CD4-positive, alpha-beta T cell (primary cell): Measurements from ENCODE around the gene LRRTM2. TPM values are rescaled to one million over a fixed set of nuclear protein-coding genes. Genes with fewer than 3 reads are reported as not detected.

Source experiments
- ATAC-seq: fragments of 200-7000 bp; cut with Tn5 transposase; one replicate; pipeline ENCODE4 v1.10.0; 2022; ENCODE audit warnings: mild to moderate bottlenecking; ENCODE audit not compliant: poor library complexity
- CTCF ChIA-PET: fragments of 350-600 bp; sonication (Branson Sonifier 250); formaldehyde crosslinking; loops from one replicate; lab custom pipeline; 2021; ENCODE audit warnings: antibody characterized with exemption, inconsistent platforms; lab: Charles Lee
- POLR2A ChIA-PET: fragments of 350-600 bp; sonication (Branson Sonifier 250); formaldehyde crosslinking; loops from one replicate; lab custom pipeline; 2021; ENCODE audit warnings: antibody characterized with exemption, inconsistent platforms; lab: Charles Lee
- DNase-seq, 14 experiments: peaks; one replicate each; pipeline ENCODE4 v3.0.0-alpha.2; 2013 to 2020; ENCODE audit warnings: mixed read lengths in 2 of 14
- H3K27ac ChIP-seq, 2 donors: one replicate each; pipeline versions ENCODE4 v1.5.1 to v1.7.0; 2013; ENCODE audit warnings: low read length in 2 of 2, low read depth in 1 of 2, mild to moderate bottlenecking in 1 of 2
- H3K27me3 ChIP-seq, 2 experiments: 1 replicate in 1 of 2; 2 replicates in 1 of 2; pipeline versions ENCODE4 v1.6.1 to v1.7.0; 2013; ENCODE audit warnings: low read length in 2 of 2, control low read depth in 1 of 2, mild to moderate bottlenecking in 1 of 2, moderate library complexity in 1 of 2; ENCODE audit not compliant: insufficient read depth in 2 of 2, control insufficient read depth in 1 of 2
- H3K36me3 ChIP-seq: one replicate; pipeline ENCODE4 v1.6.1; 2013; ENCODE audit warnings: low read length, control low read depth; ENCODE audit not compliant: insufficient read depth
- H3K4me1 ChIP-seq: one replicate; pipeline ENCODE4 v1.6.1; 2013; ENCODE audit warnings: low read length, control low read depth; ENCODE audit not compliant: insufficient read depth
- H3K4me3 ChIP-seq: one replicate; pipeline ENCODE4 v1.5.1; 2013; ENCODE audit warnings: mild to moderate bottlenecking, low read length, moderate library complexity
- H3K9me3 ChIP-seq, 2 experiments: 1 replicate in 1 of 2; 2 replicates in 1 of 2; pipeline versions ENCODE4 v1.6.1 to v1.7.0; 2013; ENCODE audit warnings: low read length in 2 of 2, mild to moderate bottlenecking in 2 of 2, control low read depth in 1 of 2, moderate library complexity in 1 of 2; ENCODE audit not compliant: control insufficient read depth in 1 of 2, insufficient read depth in 1 of 2
- H3K27ac Mint-ChIP-seq: one replicate; pipeline ENCODE4 v1.8.0; 2020; ENCODE audit warnings: mixed read lengths
- H3K27me3 Mint-ChIP-seq: one replicate; pipeline ENCODE4 v1.8.0; 2021; ENCODE audit warnings: mixed read lengths
- H3K36me3 Mint-ChIP-seq: one replicate; pipeline ENCODE4 v1.8.0; 2021; ENCODE audit warnings: low read depth, mixed read lengths
- H3K4me1 Mint-ChIP-seq: one replicate; pipeline ENCODE4 v1.8.0; 2021; ENCODE audit warnings: low read depth, mixed read lengths
- H3K4me3 Mint-ChIP-seq: one replicate; pipeline ENCODE4 v1.8.0; 2020; ENCODE audit warnings: mild to moderate bottlenecking, mixed read lengths
- H3K9me3 Mint-ChIP-seq: one replicate; pipeline ENCODE4 v1.8.0; 2020; ENCODE audit warnings: mixed read lengths
- intact Hi-C, 2 experiments: fragments of 100-400 bp; cut with DNase I in 1 of 2; cut with micrococcal nuclease in 1 of 2; formaldehyde crosslinking; loops; one replicate each; pipeline versions ENCODE4 v1.15.1 to v1.9.0; 2023 to 2025; cut with DNase I, micrococcal nuclease
- total RNA-seq, 174 experiments: library from RNA in 2 of 174; stranded (reverse) in 2 of 174; gene quantifications; one replicate each; pipeline ENCODE4 v1.2.3 and lab custom pipeline; 2021 to 2026
- TF ChIP-seq, protein P1 (sequence below): fragments of 200-600 bp; IDR thresholded peaks from one replicate; pipeline ENCODE4 v1.8.0; 2022; ENCODE audit warnings: antibody characterized with exemption, mild to moderate bottlenecking

The LRRTM2 gene
- total RNA-seq, 2 experiments from 2014 or later = 0.03 to 0.22 TPM

DNA sequence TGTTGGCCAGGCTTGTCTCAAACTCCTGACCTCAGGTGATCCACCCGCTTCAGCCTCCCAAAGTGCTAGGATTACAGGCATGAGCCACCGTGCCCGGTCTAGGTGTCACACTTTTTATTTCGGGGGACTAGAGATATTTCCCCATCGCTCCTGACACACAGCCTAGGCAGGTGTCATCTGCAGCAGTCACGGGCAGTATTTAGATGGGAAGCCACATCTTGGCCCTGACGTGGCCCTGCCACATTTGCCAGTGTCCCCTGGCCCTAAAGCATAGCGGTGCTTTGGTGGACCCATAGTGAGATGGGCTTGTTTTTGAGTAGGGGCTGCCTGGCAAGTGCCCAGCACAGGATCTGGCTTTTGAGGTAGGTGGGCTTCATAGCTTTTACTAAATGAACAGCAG is 45.0 kb upstream of the LRRTM2 start:
- no peak overlapping the region for H3K27ac ChIP-seq
- CTCF ChIA-PET = no interaction called here
- no peak overlapping the region for H3K4me3 ChIP-seq
- no peaks in the 10 kb centered on the region for H3K27me3 Mint-ChIP-seq
- ATAC-seq (no peak), DNase-seq (no peak)
- no peak overlapping the region for H3K27ac Mint-ChIP-seq
- H3K36me3 Mint-ChIP-seq = no peaks in the 10 kb centered on the region
- POLR2A ChIA-PET = no interaction called here
- no peaks in the 10 kb centered on the region for H3K36me3 ChIP-seq
- intact Hi-C loops = no loop called here
- no peaks in the 10 kb centered on the region for H3K4me1 ChIP-seq
- no peaks in the 10 kb centered on the region for H3K9me3 Mint-ChIP-seq
- TF ChIP-seq, protein P1, sequence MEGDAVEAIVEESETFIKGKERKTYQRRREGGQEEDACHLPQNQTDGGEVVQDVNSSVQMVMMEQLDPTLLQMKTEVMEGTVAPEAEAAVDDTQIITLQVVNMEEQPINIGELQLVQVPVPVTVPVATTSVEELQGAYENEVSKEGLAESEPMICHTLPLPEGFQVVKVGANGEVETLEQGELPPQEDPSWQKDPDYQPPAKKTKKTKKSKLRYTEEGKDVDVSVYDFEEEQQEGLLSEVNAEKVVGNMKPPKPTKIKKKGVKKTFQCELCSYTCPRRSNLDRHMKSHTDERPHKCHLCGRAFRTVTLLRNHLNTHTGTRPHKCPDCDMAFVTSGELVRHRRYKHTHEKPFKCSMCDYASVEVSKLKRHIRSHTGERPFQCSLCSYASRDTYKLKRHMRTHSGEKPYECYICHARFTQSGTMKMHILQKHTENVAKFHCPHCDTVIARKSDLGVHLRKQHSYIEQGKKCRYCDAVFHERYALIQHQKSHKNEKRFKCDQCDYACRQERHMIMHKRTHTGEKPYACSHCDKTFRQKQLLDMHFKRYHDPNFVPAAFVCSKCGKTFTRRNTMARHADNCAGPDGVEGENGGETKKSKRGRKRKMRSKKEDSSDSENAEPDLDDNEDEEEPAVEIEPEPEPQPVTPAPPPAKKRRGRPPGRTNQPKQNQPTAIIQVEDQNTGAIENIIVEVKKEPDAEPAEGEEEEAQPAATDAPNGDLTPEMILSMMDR = no peak
- H3K4me3 Mint-ChIP-seq = no peak overlapping the region
- no peaks in the 10 kb centered on the region for H3K9me3 ChIP-seq
- H3K27me3 ChIP-seq = no peaks in the 10 kb centered on the region
- H3K4me1 Mint-ChIP-seq = no peaks in the 10 kb centered on the region

DNA sequence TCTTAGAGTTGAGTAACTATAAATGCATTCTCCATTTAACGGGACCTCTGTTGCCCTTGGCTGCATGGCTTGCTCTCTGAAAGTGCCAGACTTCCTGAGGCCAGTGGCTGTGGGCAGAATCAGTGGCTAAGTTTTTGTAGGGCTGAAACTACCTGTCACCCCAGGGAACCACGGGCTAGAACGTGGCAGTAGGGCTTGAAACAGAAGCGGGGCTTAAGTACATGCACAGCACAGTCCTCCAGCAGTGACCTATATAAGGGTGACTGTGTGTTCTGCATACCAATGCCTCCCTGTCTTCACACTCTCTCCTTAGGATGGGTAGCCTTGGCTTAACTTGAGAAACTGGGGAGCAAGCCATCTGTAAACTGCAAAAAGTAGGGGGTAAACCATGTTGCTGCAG is 43.6 kb upstream of the LRRTM2 start:
- Histone ChIP-seq H3K4me1 (no peaks in the 10 kb centered on the region), H3K27ac (no peak overlapping the region), H3K9me3 (no peaks in the 10 kb centered on the region), H3K4me3 (no peak overlapping the region), H3K27me3 (no peaks in the 10 kb centered on the region), H3K36me3 (no peaks in the 10 kb centered on the region)
- ATAC-seq (no peak), DNase-seq (no peak)
- Mint-ChIP-seq H3K27me3 (no peaks in the 10 kb centered on the region), H3K36me3 (no peaks in the 10 kb centered on the region), H3K4me1 (no peaks in the 10 kb centered on the region), H3K27ac (no peak overlapping the region), H3K4me3 (no peak overlapping the region), H3K9me3 (no peaks in the 10 kb centered on the region)
- TF ChIP-seq, protein P1 = no peak
- intact Hi-C loops = no loop called here
- POLR2A ChIA-PET = no interaction called here
- CTCF ChIA-PET = no interaction called here

DNA sequence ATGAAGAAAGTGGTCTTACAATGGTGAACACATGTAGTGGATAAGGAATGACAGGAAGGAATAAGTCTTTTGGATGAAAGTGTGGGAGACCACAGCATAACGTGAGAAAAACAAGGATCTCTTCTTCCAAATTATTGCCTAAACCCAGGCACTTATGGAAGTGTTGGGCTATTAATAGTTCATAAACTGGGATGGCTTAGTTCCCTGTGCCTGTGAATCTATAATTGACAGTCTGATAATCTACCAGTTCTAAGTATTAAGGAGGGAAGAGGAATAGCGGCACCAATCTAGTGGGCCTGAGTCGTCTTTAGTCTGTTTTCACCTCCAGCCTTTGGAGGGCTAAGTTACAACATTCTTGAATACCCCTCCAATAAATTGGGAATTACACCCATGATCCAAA is 39.2 kb upstream of the LRRTM2 start:
- H3K27ac ChIP-seq = no peak overlapping the region
- Mint-ChIP-seq H3K27ac (no peak overlapping the region), H3K36me3 (no peaks in the 10 kb centered on the region), H3K27me3 (no peaks in the 10 kb centered on the region), H3K4me3 (no peak overlapping the region), H3K9me3 (no peaks in the 10 kb centered on the region), H3K4me1 (no peaks in the 10 kb centered on the region)
- no peak for ATAC-seq
- ChIA-PET CTCF (no interaction called here), POLR2A (no interaction called here)
- intact Hi-C loops = no loop called here
- no peak overlapping the region for H3K4me3 ChIP-seq
- no peaks in the 10 kb centered on the region for H3K9me3 ChIP-seq
- no peaks in the 10 kb centered on the region for H3K4me1 ChIP-seq
- no peak for DNase-seq
- H3K27me3 ChIP-seq = no peaks in the 10 kb centered on the region
- H3K36me3 ChIP-seq = no peaks in the 10 kb centered on the region
- TF ChIP-seq, protein P1 = no peak
